NCI-H146 treated with DMSO at 0.1 percent for 48 hours (cell line): Measurements from ENCODE around the gene FAM200C.
A peak's percentile ranks its signal among the peaks of the same experiment; 100 is the strongest.

ENCODE experiments used
- DNase-seq: peaks from one replicate; lab custom pipeline; 2025; ENCODE audit not compliant: unreplicated experiment; lab: John Stamatoyannopoulos, UW

FAM200C gene

GRCh38 chr5:160420331-160420610 lies 20.4 kb upstream of the FAM200C start:
- no peak for DNase-seq

- no peak for DNase-seq
Observed at GRCh38 chr5:160419458-160420330, 19.8 kb upstream of the FAM200C start.

GRCh38 chr5:160418561-160419457 lies 19.0 kb upstream of the FAM200C start, which contains the start of gene SLU7:
TSS of gene SLU7 (minus strand) at chr5:160419081. CDS start at chr5:160415294, 3,787 bp downstream.
- DNase-seq, result peak; percentile 79

GRCh38 chr5:160398806-160399205 lies 1.0 kb downstream of the FAM200C start:
- no peak for DNase-seq

- DNase-seq, result no peak
Observed at GRCh38 chr5:160397492-160397891, 2.4 kb downstream of the FAM200C start.

GRCh38 chr5:160395111-160395510 lies 4.7 kb downstream of the FAM200C start:
- no peak for DNase-seq

GRCh38 chr5:160390787-160391696 lies 8.8 kb downstream of the FAM200C start:
- DNase-seq, result no peak

- no peak for DNase-seq
Observed at GRCh38 chr5:160387445-160387844, 12.4 kb downstream of the FAM200C start.

- no peak for DNase-seq
Observed at GRCh38 chr5:160385496-160385895, 14.4 kb downstream of the FAM200C start.

GRCh38 chr5:160384681-160385080 lies 15.2 kb downstream of the FAM200C start:
- DNase-seq, result no peak

GRCh38 chr5:160382346-160382745 lies 17.5 kb downstream of the FAM200C start:
- DNase-seq, result no peak

- DNase-seq, result no peak
Observed at GRCh38 chr5:160380041-160380440, 19.8 kb downstream of the FAM200C start.

GRCh38 chr5:160379511-160379910 lies 20.3 kb downstream of the FAM200C start:
- no peak for DNase-seq

- no peak for DNase-seq
Observed at GRCh38 chr5:160378330-160378729, 21.5 kb downstream of the FAM200C start.

GRCh38 chr5:160377651-160378050 lies 22.2 kb downstream of the FAM200C start:
- DNase-seq, result no peak

GRCh38 chr5:160376416-160376815 lies 23.4 kb downstream of the FAM200C start:
- DNase-seq, result no peak

GRCh38 chr5:160375701-160376100 lies 24.2 kb downstream of the FAM200C start:
- no peak for DNase-seq

GRCh38 chr5:160375166-160375565 lies 24.7 kb downstream of the FAM200C start:
- DNase-seq, result no peak

- no peak for DNase-seq
Observed at GRCh38 chr5:160371294-160371693, 28.6 kb downstream of the FAM200C start.

- DNase-seq, result no peak
Observed at GRCh38 chr5:160370713-160371034, 29.2 kb downstream of the FAM200C start.
